Choroid plexus epithelial cell (primary cell): ENCODE measurements around the gene LSM7.
A peak's percentile ranks its signal among the peaks of the same experiment; 100 is the strongest.

Source experiments
- DNase-seq: peaks from one replicate; pipeline ENCODE4 v3.0.0-alpha.2; 2010; ENCODE audit warnings: low read depth
- H3K4me3 ChIP-seq: 2 replicates; pipeline ENCODE4 v1.5.1; 2011; ENCODE audit warnings: low read depth, mild to moderate bottlenecking, control low read depth, low read length, moderate library complexity
- TF ChIP-seq, protein P1 (sequence below): conservative IDR thresholded peaks from 2 replicates; pipeline ENCODE4 v1.5.1; 2011; ENCODE audit warnings: low read depth, mild to moderate bottlenecking, control low read depth, inconsistent platforms, low read length, moderate library complexity

The LSM7 gene

GRCh38 chr19:2312820-2313501 lies 15.4 kb downstream of the LSM7 start:
- no peak overlapping the region for H3K4me3 ChIP-seq
- DNase-seq: no peak
- TF ChIP-seq, protein P1, sequence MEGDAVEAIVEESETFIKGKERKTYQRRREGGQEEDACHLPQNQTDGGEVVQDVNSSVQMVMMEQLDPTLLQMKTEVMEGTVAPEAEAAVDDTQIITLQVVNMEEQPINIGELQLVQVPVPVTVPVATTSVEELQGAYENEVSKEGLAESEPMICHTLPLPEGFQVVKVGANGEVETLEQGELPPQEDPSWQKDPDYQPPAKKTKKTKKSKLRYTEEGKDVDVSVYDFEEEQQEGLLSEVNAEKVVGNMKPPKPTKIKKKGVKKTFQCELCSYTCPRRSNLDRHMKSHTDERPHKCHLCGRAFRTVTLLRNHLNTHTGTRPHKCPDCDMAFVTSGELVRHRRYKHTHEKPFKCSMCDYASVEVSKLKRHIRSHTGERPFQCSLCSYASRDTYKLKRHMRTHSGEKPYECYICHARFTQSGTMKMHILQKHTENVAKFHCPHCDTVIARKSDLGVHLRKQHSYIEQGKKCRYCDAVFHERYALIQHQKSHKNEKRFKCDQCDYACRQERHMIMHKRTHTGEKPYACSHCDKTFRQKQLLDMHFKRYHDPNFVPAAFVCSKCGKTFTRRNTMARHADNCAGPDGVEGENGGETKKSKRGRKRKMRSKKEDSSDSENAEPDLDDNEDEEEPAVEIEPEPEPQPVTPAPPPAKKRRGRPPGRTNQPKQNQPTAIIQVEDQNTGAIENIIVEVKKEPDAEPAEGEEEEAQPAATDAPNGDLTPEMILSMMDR: no peak

DNA sequence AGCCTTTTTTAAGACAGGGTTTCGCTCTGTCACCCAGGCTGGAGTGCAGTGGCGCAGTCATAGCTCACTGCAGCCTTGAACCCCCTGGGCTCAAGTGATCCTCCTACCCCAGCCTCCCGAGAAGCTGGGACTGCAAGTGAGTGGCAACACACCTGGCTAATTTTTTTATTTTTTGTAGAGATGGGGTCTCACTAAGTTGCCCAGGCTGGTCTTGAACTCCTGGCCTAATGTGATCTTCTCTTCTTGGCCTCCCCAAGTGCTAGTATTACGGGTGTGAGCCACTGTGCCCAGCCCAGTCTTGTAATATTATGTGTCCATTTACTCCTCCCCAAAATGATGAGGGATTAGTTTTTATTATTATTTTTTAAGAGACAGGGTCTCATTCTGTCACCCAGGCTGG lies 17.3 kb downstream of the LSM7 start:
- no peak for DNase-seq
- H3K4me3 ChIP-seq: no peak overlapping the region
- TF ChIP-seq, protein P1: no peak

DNA sequence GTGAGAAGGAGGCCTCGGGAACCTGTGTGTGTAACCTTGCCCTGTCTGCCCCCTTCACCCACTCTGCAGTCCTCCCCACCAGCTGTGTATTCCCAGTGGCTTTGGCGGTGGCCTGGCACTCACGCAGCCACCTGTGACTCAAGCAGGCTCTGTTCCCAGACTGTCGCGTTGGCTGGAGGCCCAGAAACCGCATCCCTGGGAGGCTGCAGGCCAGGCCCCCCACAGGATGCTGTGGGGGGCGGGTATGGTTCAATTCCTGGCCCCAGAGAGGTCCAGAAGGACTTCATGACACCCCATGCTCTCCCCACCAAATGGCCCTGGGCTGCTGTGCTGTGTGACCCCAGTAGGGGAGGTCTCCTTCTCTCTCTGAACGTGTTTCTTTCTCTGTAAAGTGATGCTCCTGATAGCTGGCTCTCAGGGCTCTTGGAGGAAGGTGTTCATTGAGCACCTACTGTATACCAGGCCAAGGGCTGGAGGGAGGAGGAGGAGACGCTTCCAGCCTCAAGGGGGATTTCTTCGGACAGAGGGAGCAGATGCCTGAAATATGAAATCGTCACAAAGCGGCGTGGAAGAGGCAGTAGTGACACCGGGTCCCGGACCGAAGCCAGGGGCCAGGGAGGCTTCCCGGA lies 18.5 kb downstream of the LSM7 start:
- DNase-seq: no peak
- no peak overlapping the region for H3K4me3 ChIP-seq
- TF ChIP-seq, protein P1: no peak

DNA sequence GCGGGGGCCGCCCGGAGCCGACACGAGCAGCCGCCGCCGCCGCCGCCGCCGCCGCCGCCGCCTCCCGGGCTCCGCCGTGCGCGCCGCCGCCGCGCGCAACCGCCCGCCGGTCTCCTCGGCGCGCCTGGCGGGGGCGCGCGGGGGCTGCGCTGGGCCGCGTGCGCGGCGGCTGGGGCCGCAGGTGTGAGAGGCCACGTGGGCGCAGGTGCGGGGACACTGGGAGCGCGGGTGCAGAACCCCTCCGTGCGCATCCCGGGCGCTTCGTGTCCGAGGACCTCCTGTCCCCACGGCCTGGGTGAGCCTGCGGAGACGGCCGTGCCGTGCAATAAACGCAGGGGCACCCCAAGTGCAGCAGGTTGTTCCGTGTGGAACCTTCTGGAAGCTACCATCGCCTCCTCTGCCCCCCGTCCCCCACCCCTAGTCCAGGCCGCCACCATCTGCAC lies 20.3 kb downstream of the LSM7 start, which contains the start of gene LINGO3:
Gene LINGO3 (minus strand): TSS at position 41 of the 443 bp plus-strand sequence. CDS start 16,378 bp downstream, outside the sequence.
- TF ChIP-seq, protein P1: no peak
- no peak for DNase-seq
- H3K4me3 ChIP-seq: peak within 1 kb of the TSS; percentile 20

DNA sequence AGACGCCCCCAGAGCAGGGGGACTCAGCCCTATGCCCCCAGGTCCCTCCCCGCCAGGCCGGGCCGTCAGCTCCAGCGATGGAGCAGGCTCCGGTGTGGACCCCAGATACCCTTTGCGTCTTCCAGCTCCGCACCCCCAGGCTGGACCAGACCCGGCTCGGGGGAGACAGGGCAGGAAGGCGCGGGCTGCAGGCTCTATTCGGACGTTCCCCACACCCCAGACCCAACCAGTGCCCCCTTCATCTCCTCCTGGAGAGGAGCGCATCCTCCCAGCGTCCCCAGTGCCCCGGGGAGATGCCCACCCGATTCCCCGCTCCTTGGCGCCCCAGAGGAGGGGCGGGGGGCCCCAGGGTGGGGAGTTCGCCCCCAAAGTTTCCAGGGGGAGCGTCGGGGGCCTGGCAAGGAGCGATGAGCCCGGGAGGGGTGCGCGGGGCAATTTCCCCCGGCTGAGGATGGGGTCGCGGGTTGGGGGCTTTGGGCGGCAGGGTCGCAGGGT lies 20.8 kb downstream of the LSM7 start:
- no peak overlapping the region for H3K4me3 ChIP-seq
- DNase-seq: no peak
- TF ChIP-seq, protein P1: no peak

DNA sequence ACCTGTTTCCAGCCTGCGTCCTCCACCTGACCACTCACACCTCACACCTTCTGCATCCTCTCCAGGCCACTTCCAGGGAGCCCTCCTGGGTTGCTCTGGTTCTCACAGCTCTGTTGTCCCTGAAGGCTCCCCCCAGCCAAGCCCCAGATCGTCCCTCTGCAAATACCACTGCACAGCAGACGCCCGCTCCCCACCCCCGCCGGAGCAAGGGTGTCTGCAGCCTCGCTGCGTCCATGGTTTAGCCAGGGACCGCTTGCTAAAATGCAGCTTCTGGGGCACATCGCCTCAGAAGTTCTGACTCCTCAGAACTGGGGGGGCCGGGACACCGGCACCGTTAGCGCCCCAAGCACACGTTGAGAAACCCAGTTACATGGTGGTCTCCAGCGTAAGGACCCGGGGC lies 21.4 kb downstream of the LSM7 start:
- TF ChIP-seq, protein P1: no peak
- no peak for DNase-seq
- H3K4me3 ChIP-seq: no peak overlapping the region
